HS-5 (cell line): ENCODE data around the gene FAM50A.
"Not testable (repeated sequence)": the region's sequence is repeated elsewhere in the genome, so short reads cannot be mapped to it uniquely, and the experiment has no call there.

Source experiments
- DNase-seq: peaks from one replicate; pipeline ENCODE4 v3.0.0-alpha.2; 2012; ENCODE audit warnings: low read depth

Gene FAM50A

GRCh38 chrX:154443992-154444754, at the start of gene FAM50A:
TSS of gene FAM50A (plus strand) at chrX:154444141. CDS start at chrX:154444236, 95 bp downstream.
- DNase-seq = no peak

GRCh38 chrX:154396363-154396762, 47.6 kb upstream of the FAM50A start:
- DNase-seq = not testable (repeated sequence)

- no peak for DNase-seq
Observed at GRCh38 chrX:154396973-154397887, 46.7 kb upstream of the FAM50A start.

- peak; percentile 84 for DNase-seq
Observed at GRCh38 chrX:154397888-154398667, 45.9 kb upstream of the FAM50A start, which contains the start of gene RPL10. TSS of gene RPL10 (plus strand) at chrX:154398377. CDS start at chrX:154398520, 143 bp downstream.

- no peak for DNase-seq
Observed at GRCh38 chrX:154398668-154399526, 45.0 kb upstream of the FAM50A start.

GRCh38 chrX:154399527-154400368, 44.2 kb upstream of the FAM50A start:
- DNase-seq = no peak

- DNase-seq = not testable (repeated sequence)
Observed at GRCh38 chrX:154400369-154400817, 43.5 kb upstream of the FAM50A start.

- DNase-seq = no peak
Observed at GRCh38 chrX:154401045-154401799, 42.7 kb upstream of the FAM50A start.

- no peak for DNase-seq
Observed at GRCh38 chrX:154401918-154402621, 41.9 kb upstream of the FAM50A start.

GRCh38 chrX:154402622-154403127, 41.3 kb upstream of the FAM50A start:
- DNase-seq = no peak

GRCh38 chrX:154403192-154403591, 40.7 kb upstream of the FAM50A start:
- DNase-seq = no peak

- no peak for DNase-seq
Observed at GRCh38 chrX:154403858-154404257, 40.1 kb upstream of the FAM50A start.

- no peak for DNase-seq
Observed at GRCh38 chrX:154404625-154405192, 39.2 kb upstream of the FAM50A start.

- DNase-seq = no peak
Observed at GRCh38 chrX:154408659-154409221, 35.2 kb upstream of the FAM50A start.

- no peak for DNase-seq
Observed at GRCh38 chrX:154409222-154409871, 34.6 kb upstream of the FAM50A start, which contains the start of gene DNASE1L1. TSS of gene DNASE1L1 (minus strand) at chrX:154409254. CDS start at chrX:154405568, 3,686 bp downstream.

GRCh38 chrX:154411981-154412340, 32.0 kb upstream of the FAM50A start:
- no peak for DNase-seq

GRCh38 chrX:154412468-154412867, 31.5 kb upstream of the FAM50A start:
- no peak for DNase-seq
